Skeletal muscle satellite cell (primary cell): Measurements from ENCODE around the gene PARD3.

Source experiments
- H3K27me3 ChIP-seq: 2 replicates; pipeline ENCODE4 v1.7.0; 2013; ENCODE audit warnings: low read length; ENCODE audit not compliant: control insufficient read depth, insufficient read depth
- H3K36me3 ChIP-seq: 2 replicates; pipeline ENCODE4 v1.7.0; 2013; ENCODE audit warnings: mild to moderate bottlenecking, control low read depth, low read length; ENCODE audit not compliant: insufficient read depth
- H3K4me1 ChIP-seq: 2 replicates; pipeline ENCODE4 v1.7.0; 2013; ENCODE audit warnings: low read length; ENCODE audit not compliant: control insufficient read depth, insufficient read depth
- H3K4me2 ChIP-seq: 2 replicates; pipeline ENCODE4 v1.7.0; 2013; ENCODE audit warnings: mild to moderate bottlenecking, low read length
- H3K4me3 ChIP-seq: 2 replicates; pipeline ENCODE4 v1.7.0; 2013; ENCODE audit warnings: low read length
- H3K9ac ChIP-seq: 2 replicates; pipeline ENCODE4 v1.7.0; 2013; ENCODE audit warnings: mild to moderate bottlenecking, low read depth, low read length, moderate library complexity
- H3K9me3 ChIP-seq: replicated peaks from 2 replicates; pipeline ENCODE4 v1.7.0; 2013; ENCODE audit warnings: mild to moderate bottlenecking, control low read depth, low read length

The PARD3 gene

GRCh38 chr10:34488476-34489130 lies 326.5 kb downstream of the PARD3 start:
- Histone ChIP-seq H3K27me3 (no peaks in the 10 kb centered on the region), H3K9me3 (no peaks in the 10 kb centered on the region), H3K4me1 (peaks cover 7% of the 10 kb centered on the region), H3K36me3 (no peaks in the 10 kb centered on the region), H3K4me2 (no peak overlapping the region), H3K4me3 (no peak overlapping the region), H3K9ac (no peak overlapping the region)

GRCh38 chr10:34486008-34486407 lies 329.1 kb downstream of the PARD3 start:
- Histone ChIP-seq H3K27me3 (no peaks in the 10 kb centered on the region), H3K4me1 (peaks cover 7% of the 10 kb centered on the region), H3K4me3 (no peak overlapping the region), H3K4me2 (no peak overlapping the region), H3K36me3 (no peaks in the 10 kb centered on the region), H3K9ac (no peak overlapping the region), H3K9me3 (no peaks in the 10 kb centered on the region)

DNA sequence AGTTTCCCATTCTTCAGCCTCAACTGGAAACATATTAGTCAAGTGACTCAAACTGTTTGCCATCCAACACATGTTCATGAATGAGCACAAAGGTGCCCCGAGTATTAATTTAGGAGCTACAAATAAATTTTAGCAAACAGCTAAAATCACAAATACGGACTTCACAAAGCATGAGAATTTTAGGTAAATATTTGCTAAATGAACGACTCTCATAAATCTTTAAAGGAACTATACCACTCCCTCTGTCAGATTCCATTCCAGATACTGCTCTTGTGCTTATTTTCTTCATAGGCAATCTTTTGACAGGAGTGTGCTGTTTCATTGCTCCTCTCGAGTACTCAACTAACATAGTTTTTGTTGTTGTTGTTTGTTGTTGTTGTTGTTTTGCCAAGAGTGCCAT lies 330.9 kb downstream of the PARD3 start:
- H3K9ac ChIP-seq = no peak overlapping the region
- no peaks in the 10 kb centered on the region for H3K9me3 ChIP-seq
- no peaks in the 10 kb centered on the region for H3K27me3 ChIP-seq
- no peak overlapping the region for H3K4me3 ChIP-seq
- no peak overlapping the region for H3K4me2 ChIP-seq
- H3K36me3 ChIP-seq = no peaks in the 10 kb centered on the region
- H3K4me1 ChIP-seq = no peaks in the 10 kb centered on the region

GRCh38 chr10:34480345-34480744 lies 334.8 kb downstream of the PARD3 start:
- Histone ChIP-seq H3K4me3 (no peak overlapping the region), H3K27me3 (no peaks in the 10 kb centered on the region), H3K4me2 (no peak overlapping the region), H3K36me3 (no peaks in the 10 kb centered on the region), H3K9me3 (no peaks in the 10 kb centered on the region), H3K9ac (no peak overlapping the region), H3K4me1 (peaks cover 6% of the 10 kb centered on the region)

DNA sequence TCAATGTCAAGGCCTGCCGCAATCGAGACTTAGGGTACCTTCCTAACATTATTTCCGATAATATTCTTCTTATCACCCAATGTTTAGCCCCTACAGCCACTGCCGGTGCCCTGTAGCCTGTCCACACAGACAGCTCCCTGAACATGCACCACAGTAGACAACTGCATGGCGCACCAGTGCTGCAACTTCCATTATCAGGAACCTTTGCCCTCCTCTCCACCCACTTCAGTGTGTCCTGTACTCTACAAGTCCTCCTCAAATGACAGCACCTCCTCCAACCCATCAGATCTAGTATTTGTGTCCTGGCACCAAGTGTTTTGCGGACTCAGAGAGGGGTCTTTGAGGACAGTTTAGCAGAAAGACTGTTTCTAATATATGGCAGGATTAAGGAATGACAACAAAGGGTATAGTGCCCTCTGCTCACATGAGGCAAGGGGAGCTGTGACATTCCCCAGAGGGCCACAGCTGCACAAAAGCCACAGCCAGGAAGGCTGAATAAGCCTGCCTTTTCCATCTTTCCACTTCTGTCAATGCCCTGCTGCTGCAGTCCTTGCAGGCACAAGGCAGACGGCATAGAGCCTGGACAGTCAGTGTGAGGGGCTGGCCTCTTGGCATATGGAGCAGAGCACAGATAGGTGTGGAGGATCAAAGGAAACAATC lies 335.4 kb downstream of the PARD3 start:
- H3K4me1 ChIP-seq = peaks cover 13% of the 10 kb centered on the region
- H3K9ac ChIP-seq = no peak overlapping the region
- no peaks in the 10 kb centered on the region for H3K27me3 ChIP-seq
- no peaks in the 10 kb centered on the region for H3K36me3 ChIP-seq
- H3K4me2 ChIP-seq = no peak overlapping the region
- H3K9me3 ChIP-seq = no peaks in the 10 kb centered on the region
- H3K4me3 ChIP-seq = no peak overlapping the region

- Histone ChIP-seq H3K4me1 (peaks cover 24% of the 10 kb centered on the region), H3K9ac (no peak overlapping the region), H3K27me3 (no peaks in the 10 kb centered on the region), H3K4me3 (no peak overlapping the region), H3K4me2 (no peak overlapping the region), H3K36me3 (no peaks in the 10 kb centered on the region), H3K9me3 (no peaks in the 10 kb centered on the region)
These were observed 337.8 kb downstream of the PARD3 start for GRCh38 chr10:34477249-34477648.

DNA sequence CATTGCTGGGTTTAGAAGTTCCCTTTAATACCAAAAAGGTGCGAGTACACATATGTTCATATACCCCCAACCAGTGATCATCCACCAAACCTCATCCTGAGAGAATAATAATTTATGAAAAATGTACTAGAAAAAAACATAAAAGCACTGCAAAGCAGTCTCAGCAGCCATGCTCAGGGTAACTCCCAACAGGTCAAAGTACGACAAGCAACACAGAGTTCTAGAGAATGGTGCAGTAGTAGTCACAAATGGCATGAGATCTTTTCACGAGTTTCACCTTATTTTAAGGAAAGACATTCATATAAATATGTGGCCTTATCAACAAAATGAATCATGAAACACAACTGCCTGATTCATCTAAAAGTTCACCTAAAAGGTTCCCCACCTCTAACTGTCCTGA lies 338.5 kb downstream of the PARD3 start:
- no peak overlapping the region for H3K4me3 ChIP-seq
- H3K36me3 ChIP-seq = no peaks in the 10 kb centered on the region
- H3K9ac ChIP-seq = no peak overlapping the region
- no peaks in the 10 kb centered on the region for H3K27me3 ChIP-seq
- H3K9me3 ChIP-seq = no peaks in the 10 kb centered on the region
- H3K4me2 ChIP-seq = no peak overlapping the region
- H3K4me1 ChIP-seq = peaks cover 24% of the 10 kb centered on the region

GRCh38 chr10:34475786-34476185 lies 339.3 kb downstream of the PARD3 start:
- peak overlapping the region; percentile 44 for H3K4me2 ChIP-seq
- H3K9me3 ChIP-seq = no peaks in the 10 kb centered on the region
- no peak overlapping the region for H3K4me3 ChIP-seq
- no peaks in the 10 kb centered on the region for H3K27me3 ChIP-seq
- peak overlapping the region; percentile 44 for H3K9ac ChIP-seq
- H3K4me1 ChIP-seq = peaks cover 24% of the 10 kb centered on the region
- H3K36me3 ChIP-seq = no peaks in the 10 kb centered on the region

DNA sequence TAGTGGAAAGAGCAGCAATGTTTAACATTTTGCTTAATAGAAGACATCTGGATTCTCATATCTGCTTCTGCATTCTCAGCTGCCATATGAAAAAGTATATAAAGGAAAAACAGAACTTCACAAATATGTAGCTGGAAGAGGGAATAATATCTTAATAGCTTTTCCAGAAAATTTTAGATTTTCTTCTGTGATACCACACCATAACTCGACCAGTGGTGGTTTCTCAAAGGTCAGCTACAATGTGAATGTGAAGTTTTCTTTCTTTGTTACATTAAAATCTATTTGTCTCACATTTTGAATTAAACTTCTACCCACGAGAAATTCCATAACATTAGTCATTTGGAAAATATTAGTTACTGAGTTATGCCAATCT lies 339.8 kb downstream of the PARD3 start:
- peak overlapping the region; percentile 44 for H3K4me2 ChIP-seq
- H3K4me1 ChIP-seq = peaks cover 24% of the 10 kb centered on the region
- H3K4me3 ChIP-seq = no peak overlapping the region
- no peaks in the 10 kb centered on the region for H3K9me3 ChIP-seq
- peak overlapping the region; percentile 44 for H3K9ac ChIP-seq
- no peaks in the 10 kb centered on the region for H3K27me3 ChIP-seq
- H3K36me3 ChIP-seq = no peaks in the 10 kb centered on the region

GRCh38 chr10:34474555-34475273 lies 340.4 kb downstream of the PARD3 start:
- H3K9me3 ChIP-seq = no peaks in the 10 kb centered on the region
- H3K36me3 ChIP-seq = no peaks in the 10 kb centered on the region
- no peak overlapping the region for H3K4me3 ChIP-seq
- no peaks in the 10 kb centered on the region for H3K27me3 ChIP-seq
- peak overlapping the region; percentile 44 for H3K4me2 ChIP-seq
- H3K4me1 ChIP-seq = peaks cover 24% of the 10 kb centered on the region
- H3K9ac ChIP-seq = peak overlapping the region; percentile 44

GRCh38 chr10:34474009-34474376 lies 341.1 kb downstream of the PARD3 start:
- Histone ChIP-seq H3K9me3 (no peaks in the 10 kb centered on the region), H3K36me3 (no peaks in the 10 kb centered on the region), H3K4me1 (peaks cover 24% of the 10 kb centered on the region), H3K4me3 (no peak overlapping the region), H3K4me2 (no peak overlapping the region), H3K9ac (no peak overlapping the region), H3K27me3 (no peaks in the 10 kb centered on the region)
